GM19438 (cell line): ENCODE data around the gene VENTX.
"Not testable (repeated sequence)": the region's sequence is repeated elsewhere in the genome, so short reads cannot be mapped to it uniquely, and the experiment has no call there.

Experiments used
- ATAC-seq: cut with Tn5 transposase; IDR thresholded peaks from one replicate; pipeline ENCODE4 v1.9.1; 2021; ENCODE audit warnings: low read depth; ENCODE audit not compliant: unreplicated experiment

VENTX gene

GRCh38 chr10:133214468-133215410 lies 22.9 kb upstream of the VENTX start:
- no peak for ATAC-seq

- no peak for ATAC-seq
Observed at GRCh38 chr10:133215586-133215985, 22.1 kb upstream of the VENTX start.

- ATAC-seq, result no peak
Observed at GRCh38 chr10:133216776-133217175, 20.9 kb upstream of the VENTX start.

GRCh38 chr10:133217800-133218589 lies 19.7 kb upstream of the VENTX start:
- ATAC-seq, result no peak

GRCh38 chr10:133218891-133219290 lies 18.8 kb upstream of the VENTX start:
- ATAC-seq, result no peak

- ATAC-seq, result no peak
Observed at GRCh38 chr10:133219782-133220181, 17.9 kb upstream of the VENTX start.

GRCh38 chr10:133221331-133221730 lies 16.3 kb upstream of the VENTX start:
- ATAC-seq, result no peak

- not testable (repeated sequence) for ATAC-seq
Observed at GRCh38 chr10:133221756-133222155, 15.9 kb upstream of the VENTX start.

GRCh38 chr10:133224076-133224475 lies 13.6 kb upstream of the VENTX start:
- ATAC-seq, result no peak

- no peak for ATAC-seq
Observed at GRCh38 chr10:133224756-133225372, 12.8 kb upstream of the VENTX start.

GRCh38 chr10:133225707-133226191 lies 11.9 kb upstream of the VENTX start:
- no peak for ATAC-seq

- no peak for ATAC-seq
Observed at GRCh38 chr10:133226251-133226808, 11.3 kb upstream of the VENTX start.

- no peak for ATAC-seq
Observed at GRCh38 chr10:133227256-133227655, 10.4 kb upstream of the VENTX start.

GRCh38 chr10:133229265-133230043 lies 8.2 kb upstream of the VENTX start:
- ATAC-seq, result no peak

GRCh38 chr10:133230044-133230361 lies 7.7 kb upstream of the VENTX start, which contains the start of gene UTF1:
Gene UTF1, plus strand, starts transcription at chr10:133230217. Its CDS starts 72 bp downstream, at chr10:133230289.
- ATAC-seq, result no peak

GRCh38 chr10:133230387-133231195 lies 7.1 kb upstream of the VENTX start:
- ATAC-seq, result no peak

GRCh38 chr10:133231244-133231945 lies 6.3 kb upstream of the VENTX start:
- ATAC-seq, result no peak

GRCh38 chr10:133231946-133232574 lies 5.6 kb upstream of the VENTX start:
- ATAC-seq, result no peak
